Measurements from ENCODE around the gene SPNS3. TPM values are rescaled to one million over a fixed set of nuclear protein-coding genes. Genes with fewer than 3 reads are reported as not detected.

The SPNS3 gene
- total RNA-seq, 2 donors from 2014 or later: 4.4 to 8.7 TPM

DNA sequence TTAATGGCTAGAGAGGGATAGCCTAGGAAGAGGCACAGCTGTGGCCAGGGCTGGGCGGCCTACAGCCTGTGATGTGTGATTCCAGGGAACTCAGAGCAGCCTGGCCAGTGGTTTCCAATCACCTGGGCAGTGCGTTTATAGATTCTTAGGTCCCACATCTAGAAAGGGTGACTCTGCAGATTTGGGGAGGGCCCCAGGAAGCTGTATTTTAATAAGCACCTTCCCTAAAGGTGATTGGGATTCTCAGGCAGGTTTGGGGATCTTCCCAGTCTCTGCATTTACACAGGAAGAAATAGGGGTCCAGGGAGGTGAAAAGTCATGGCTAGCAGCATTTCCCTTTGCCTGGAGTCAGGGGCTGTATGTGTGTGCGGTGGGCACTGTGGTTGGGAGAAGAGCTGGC is 74.5 kb downstream of the SPNS3 start:
- Mint-ChIP-seq H3K9me3 (no peaks in the 10 kb centered on the region), H3K36me3 (no peaks in the 10 kb centered on the region), H3K27ac (peak overlapping the region in 1 of 2 donors; percentile 39)
- no peak for ATAC-seq
- DNase-seq (ENCODE audit: low spot score in 2 of 2): no peak

DNA sequence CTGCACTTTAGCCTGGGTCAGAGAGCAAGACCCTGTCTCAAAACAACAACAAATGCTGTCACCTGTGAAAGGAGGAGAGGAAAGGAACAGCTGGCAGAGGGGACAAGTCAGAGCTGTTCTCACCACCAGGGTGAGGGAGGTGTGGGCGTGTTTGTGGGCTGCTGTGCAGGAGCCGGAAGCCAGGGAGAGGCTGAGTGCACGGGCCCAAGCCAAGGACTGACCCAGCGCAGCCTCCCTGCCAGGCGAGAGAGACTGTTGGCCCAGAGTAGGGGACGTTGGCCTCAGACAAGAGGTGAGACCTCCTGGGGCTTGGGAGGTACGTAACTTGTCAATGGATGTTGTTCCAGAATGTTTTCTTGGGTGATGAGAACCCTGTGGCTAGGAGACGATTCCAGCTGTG is 75.7 kb downstream of the SPNS3 start:
- no peaks in the 10 kb centered on the region for H3K9me3 Mint-ChIP-seq
- H3K27ac Mint-ChIP-seq: peak overlapping the region in 1 of 2 donors; percentile 39
- ATAC-seq (peak; percentile 73 to 77), DNase-seq (ENCODE audit: low spot score in 2 of 2) (no peak)
- no peaks in the 10 kb centered on the region for H3K36me3 Mint-ChIP-seq

DNA sequence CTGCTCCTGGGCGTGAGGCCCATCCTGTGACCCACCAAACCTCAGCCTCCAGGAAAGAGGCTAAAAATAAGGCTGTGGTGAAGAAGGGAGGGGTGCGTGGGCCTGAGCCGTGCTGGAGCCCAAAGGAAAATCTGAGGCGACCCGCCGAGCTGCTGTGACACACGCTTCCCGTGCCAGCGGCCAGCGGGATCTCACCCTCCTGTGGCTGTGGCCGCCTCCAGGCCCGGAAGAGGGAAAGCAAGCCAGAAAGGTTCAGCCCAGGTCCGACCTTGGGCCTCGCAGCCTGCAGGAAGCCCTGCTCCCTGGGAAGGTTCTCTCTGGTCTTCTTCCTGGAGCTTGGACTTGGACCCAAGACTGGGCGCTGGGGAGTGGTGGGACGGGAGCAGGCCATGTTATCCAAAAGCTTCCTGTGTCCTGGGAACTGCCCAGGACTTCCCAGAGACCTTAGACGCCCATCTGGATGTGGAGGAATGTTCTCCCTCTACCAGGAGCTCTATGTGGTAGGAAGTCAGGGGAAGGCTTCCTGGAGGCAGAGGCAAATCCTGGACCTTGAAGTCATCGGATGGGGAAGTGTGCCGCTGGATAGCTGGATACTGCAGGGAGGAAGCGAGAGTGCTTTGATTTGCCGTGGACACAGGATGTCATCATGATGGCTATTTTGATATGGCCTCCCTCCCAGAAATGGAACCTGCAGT is 76.3 kb downstream of the SPNS3 start:
- Mint-ChIP-seq H3K27ac (peak overlapping the region in 1 of 2 donors; percentile 39), H3K9me3 (no peaks in the 10 kb centered on the region), H3K36me3 (no peaks in the 10 kb centered on the region)
- ATAC-seq (peak in 1 of 2 donors; percentile 33), DNase-seq (ENCODE audit: low spot score in 2 of 2) (no peak)

DNA sequence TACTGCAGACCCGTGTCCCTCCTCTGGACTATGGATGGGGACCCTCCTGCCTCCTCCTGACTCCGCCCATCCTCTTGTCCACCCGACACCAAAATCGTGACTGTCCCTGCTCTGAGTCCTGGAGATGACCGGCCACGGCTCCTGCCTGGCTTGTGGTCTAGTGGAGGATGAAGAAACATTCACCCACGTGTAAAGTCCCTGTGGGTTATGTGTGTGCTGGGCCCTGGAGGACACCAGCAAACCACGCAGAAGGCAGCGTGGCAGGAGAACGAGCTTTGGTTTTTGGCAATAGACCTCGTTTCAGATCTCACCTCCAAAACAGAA is 76.8 kb downstream of the SPNS3 start:
- no peaks in the 10 kb centered on the region for H3K36me3 Mint-ChIP-seq
- ATAC-seq (no peak), DNase-seq (ENCODE audit: low spot score in 2 of 2) (no peak)
- H3K27ac Mint-ChIP-seq: no peak overlapping the region
- H3K9me3 Mint-ChIP-seq: no peaks in the 10 kb centered on the region

DNA sequence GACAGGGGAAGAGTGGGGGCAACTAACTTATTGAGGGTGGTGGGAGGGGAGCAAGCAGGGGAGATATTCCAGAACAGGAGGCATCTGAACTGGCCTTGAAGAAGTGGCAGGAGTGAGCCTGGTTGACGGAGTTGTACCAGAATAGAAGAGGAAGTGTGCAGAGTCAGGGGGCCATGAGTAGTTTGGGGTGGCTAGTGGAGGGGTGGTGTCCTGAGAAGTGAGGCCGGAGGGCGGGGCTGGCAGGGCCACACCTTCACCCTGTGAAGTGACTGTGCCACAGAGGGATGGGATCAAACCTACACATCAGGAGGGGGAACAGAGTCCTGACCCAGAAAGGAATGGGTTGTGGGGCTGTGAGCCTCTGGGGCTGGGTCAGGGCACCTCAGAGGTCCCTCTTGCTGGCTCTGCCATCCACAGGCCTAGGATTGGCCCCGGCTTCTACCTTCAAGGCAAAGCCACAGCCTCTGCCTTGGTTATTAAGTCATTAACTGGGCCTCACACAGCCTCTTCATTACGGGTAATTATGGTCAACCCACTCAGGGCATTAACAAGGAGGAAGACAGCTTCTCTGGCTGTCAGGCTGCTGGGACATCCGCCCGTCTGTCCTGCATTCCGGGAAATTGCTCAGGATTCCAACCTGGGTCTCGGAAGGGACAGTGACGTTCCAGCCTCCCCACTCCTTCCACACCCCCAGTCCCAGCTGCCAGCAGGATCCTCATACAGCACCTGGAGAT is 77.6 kb downstream of the SPNS3 start:
- H3K36me3 Mint-ChIP-seq: no peaks in the 10 kb centered on the region
- no peak for DNase-seq (ENCODE audit: low spot score in 2 of 2)
- no peaks in the 10 kb centered on the region for H3K9me3 Mint-ChIP-seq
- no peak for ATAC-seq
- H3K27ac Mint-ChIP-seq: no peak overlapping the region

DNA sequence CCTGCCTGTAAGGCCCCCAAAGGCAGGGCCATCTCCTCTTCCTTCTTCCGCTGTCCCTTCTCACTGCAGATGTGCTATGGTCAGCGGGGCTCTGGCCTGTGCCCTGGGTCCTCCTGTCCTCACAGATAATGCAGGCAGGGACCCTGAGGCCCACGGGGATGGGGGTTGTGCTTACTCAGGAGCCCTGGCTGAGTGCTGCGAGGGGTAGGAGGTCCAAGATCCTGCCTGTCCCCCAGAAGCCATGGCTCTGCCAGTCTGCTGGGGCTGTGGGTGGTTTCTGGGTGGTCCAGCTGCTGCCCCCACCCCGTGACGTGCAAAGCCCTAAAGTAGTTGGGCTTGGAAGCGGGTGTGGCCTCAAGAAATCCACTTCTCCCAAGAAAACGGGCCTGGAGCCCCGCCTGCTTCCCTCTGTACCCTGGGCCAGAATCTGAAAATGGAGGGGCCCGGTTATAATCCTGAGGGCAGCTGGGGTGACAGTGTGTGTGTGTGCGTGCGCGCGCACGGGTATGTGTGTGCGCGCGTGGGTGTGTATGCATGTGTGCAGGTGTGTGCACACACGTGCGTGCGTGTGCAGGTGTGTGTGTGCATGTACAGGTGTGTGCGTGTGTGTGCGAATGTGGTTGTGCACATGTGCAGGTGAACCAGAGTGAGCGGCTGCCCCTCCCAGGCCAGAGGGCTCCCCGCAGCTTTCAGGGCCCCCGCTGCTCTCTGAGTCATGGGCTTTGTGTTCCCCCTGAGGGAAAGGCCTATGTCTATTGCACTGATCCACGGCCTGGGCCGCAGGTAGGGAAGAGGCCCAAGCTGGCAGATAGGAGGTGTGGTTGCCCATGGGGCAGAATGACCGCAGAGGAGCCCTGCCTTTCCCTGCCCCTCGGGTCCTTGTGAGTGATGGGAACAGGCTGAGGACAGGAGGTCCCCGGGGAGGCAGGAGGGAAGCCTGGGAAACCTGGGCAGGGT is 78.7 kb downstream of the SPNS3 start:
- Mint-ChIP-seq H3K36me3 (no peaks in the 10 kb centered on the region), H3K27ac (peak overlapping the region in 1 of 2 donors; percentile 55), H3K9me3 (no peaks in the 10 kb centered on the region)
- DNase-seq (ENCODE audit: low spot score in 2 of 2) (no peak), ATAC-seq (no peak)

DNA sequence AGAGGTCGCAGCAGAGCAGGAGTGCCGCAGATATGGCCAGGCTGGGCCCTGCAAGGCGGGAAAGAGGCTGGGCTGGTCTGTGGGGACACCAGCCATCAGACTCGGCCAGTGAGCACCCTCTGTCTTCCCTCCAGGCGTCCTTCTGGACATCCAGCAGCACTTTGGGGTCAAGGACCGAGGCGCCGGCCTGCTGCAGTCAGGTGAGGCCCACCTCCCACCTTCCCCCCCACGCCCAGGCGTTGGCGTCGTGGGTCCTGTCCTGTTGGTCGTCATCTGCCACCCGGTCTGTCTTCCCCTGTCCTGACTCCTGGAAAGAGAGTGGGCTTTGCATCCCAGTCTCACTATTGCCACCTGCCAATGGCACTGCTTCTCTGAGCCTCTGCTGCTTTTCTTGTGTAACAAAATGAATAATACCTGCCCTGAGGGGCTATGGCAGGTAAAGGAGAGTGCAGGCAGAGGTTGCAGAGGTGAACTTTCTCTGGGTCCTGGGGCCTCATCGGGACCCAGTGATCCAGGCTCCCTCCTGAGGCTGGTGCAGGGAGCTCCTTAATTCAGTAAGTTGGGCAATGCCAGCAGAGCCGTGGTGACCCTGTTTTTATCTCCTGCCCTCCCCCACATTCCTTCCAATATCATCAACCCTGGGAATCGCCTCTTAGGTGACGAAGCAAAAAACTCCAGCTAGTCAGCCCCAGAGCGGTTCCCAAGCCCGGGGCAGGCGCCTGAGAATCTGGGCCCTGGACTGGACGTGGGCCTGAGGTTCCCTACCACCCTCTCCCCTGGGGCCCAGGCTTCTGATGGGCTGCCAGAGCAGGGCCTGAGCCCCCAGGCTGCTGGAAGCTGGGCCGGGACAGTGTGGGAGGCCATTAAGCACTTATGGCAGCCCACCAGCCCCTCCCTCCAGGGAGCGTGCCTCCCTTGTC is 79.6 kb downstream of the SPNS3 start:
- Mint-ChIP-seq H3K9me3 (no peaks in the 10 kb centered on the region), H3K36me3 (no peaks in the 10 kb centered on the region), H3K27ac (no peak overlapping the region)
- ATAC-seq (no peak), DNase-seq (ENCODE audit: low spot score in 2 of 2) (no peak)

DNA sequence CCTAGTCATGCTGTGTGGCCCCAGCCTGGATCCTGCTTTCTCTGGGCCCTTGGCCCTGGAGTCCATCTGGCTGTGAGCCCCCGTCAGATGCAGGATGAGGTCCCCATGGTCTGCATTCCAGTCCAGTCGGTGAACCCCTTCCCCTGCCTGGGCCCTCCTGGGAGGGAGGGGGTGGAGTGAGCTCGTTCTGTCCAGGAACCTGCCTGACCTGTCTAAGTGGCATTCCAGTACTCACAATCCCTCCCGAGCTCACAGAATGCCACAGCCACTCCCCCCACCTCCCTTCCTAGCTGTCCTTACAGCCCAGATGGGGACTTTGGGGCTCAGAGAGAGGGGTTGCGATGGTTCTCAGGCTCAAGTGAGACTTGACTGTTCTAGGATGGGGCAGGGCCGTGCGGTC is 80.5 kb downstream of the SPNS3 start:
- ATAC-seq (no peak), DNase-seq (ENCODE audit: low spot score in 2 of 2) (no peak)
- Mint-ChIP-seq H3K36me3 (no peaks in the 10 kb centered on the region), H3K27ac (no peak overlapping the region), H3K9me3 (no peaks in the 10 kb centered on the region)

DNA sequence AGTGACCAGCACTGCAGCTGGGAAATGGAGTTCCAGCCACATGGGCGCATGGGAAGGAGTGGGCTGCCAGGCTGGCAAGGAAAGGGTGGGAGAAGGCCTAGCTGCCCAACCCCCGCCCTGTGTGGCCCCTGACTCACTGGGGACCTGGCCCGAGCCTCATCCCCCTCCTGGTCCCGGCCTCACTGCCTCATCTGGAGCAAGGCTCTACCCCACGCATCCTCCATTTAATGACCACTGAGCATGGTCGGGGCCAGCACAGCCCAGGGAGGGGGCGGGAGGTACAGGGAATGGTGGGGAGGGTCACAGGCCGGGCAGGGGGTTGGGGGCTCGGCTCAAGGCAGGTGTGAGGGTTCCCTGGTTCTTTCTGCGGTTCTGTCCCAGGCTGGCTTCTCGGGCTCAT is 81.0 kb downstream of the SPNS3 start:
- DNase-seq (ENCODE audit: low spot score in 2 of 2) (no peak), ATAC-seq (no peak)
- no peak overlapping the region for H3K27ac Mint-ChIP-seq
- no peaks in the 10 kb centered on the region for H3K36me3 Mint-ChIP-seq
- H3K9me3 Mint-ChIP-seq: no peaks in the 10 kb centered on the region

DNA sequence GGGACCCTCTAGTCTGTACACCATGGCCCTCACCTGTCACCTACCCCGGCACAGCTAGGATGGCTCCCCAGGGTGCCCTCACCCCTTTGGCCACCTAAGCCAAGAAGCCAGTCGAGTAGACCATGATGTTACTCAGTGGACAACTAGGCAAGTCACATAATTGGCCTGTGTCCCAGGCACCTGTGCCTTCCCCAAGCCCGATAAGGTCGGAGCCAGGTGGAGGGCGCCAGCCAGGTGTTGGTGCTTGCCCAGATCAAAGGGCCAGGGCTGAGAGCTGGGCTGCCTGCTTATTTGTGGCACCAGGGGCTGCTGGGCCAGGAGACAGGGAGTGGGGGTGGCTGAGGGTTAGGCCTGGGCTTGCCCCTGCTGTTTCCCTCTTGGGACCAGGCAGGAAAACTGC is 81.8 kb downstream of the SPNS3 start:
- no peaks in the 10 kb centered on the region for H3K9me3 Mint-ChIP-seq
- H3K36me3 Mint-ChIP-seq: no peaks in the 10 kb centered on the region
- ATAC-seq: no peak

DNA sequence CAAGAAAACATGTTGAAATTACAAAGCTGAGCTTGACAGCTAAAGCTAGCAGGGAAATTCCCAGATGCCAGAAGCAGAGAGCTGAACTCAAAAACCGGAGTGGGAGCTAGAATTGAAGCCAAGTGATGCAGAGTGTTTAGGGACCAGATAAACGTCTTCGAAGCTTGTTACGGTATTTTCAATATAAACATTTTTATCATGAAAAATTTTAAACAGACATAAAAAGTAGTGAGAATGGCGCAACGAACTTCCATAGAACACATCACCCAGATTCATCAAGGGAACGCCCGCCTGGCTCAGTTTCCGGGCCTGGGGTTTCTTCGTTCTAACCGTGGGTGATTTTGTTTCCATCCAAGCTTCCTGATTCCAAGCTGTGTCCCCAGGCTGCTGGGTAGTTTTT is 83.0 kb downstream of the SPNS3 start:
- no peak for ATAC-seq
- no peaks in the 10 kb centered on the region for H3K36me3 Mint-ChIP-seq
- no peak overlapping the region for H3K27ac Mint-ChIP-seq
- no peak for DNase-seq (ENCODE audit: low spot score in 2 of 2)
- H3K9me3 Mint-ChIP-seq: no peaks in the 10 kb centered on the region

More for the DNA sequence above, 81.8 kb downstream of the SPNS3 start:
- H3K27ac Mint-ChIP-seq: no peak overlapping the region
- no peak for DNase-seq (ENCODE audit: low spot score in 2 of 2)

DNA sequence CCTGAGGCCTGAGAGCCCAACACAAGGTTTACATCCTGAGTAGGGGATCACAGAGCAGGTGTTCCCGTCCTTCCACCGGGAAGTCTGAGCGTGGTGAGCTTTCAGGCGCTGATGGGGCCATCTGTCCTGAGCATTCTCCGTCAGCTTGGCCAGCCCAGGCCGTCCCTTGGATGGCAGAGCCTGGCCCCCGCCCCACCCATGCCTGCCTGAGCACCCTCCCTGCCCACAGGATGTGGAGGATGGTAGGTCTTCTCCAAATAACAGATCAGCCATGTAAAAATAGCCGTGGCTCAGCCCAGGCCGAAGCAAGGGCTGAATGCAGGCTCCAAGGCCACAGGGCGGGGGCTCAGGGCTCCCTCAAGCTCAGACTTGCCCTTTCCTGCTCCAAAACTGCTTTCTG is 85.2 kb downstream of the SPNS3 start:
- ATAC-seq: no peak
- no peaks in the 10 kb centered on the region for H3K9me3 Mint-ChIP-seq
- H3K36me3 Mint-ChIP-seq: no peaks in the 10 kb centered on the region
- no peak overlapping the region for H3K27ac Mint-ChIP-seq
- no peak for DNase-seq (ENCODE audit: low spot score in 2 of 2)

DNA sequence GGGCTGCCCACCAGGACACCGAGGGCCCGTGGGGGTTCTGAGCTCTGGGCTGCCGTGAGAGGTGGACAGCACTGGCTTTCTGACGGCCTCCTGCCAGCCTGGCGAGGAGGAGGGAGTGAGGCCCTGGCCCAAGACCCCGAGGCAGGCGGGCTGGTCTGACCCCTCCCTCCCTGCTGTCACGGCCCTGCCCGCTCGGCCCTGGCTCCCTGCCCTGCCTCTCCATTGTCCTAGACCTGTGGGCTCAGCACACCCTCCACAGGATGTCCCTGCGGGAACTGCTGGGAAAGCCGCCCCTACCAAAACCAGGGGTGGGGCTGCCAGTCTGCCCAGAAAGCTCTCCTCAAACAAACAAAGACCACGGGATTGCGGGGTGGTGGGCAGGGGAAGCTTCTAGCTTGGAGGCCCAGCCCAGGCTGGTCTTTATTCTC is 85.6 kb downstream of the SPNS3 start:
- H3K27ac Mint-ChIP-seq: no peak overlapping the region
- ATAC-seq: no peak
- no peaks in the 10 kb centered on the region for H3K9me3 Mint-ChIP-seq
- no peaks in the 10 kb centered on the region for H3K36me3 Mint-ChIP-seq
- no peak for DNase-seq (ENCODE audit: low spot score in 2 of 2)

DNA sequence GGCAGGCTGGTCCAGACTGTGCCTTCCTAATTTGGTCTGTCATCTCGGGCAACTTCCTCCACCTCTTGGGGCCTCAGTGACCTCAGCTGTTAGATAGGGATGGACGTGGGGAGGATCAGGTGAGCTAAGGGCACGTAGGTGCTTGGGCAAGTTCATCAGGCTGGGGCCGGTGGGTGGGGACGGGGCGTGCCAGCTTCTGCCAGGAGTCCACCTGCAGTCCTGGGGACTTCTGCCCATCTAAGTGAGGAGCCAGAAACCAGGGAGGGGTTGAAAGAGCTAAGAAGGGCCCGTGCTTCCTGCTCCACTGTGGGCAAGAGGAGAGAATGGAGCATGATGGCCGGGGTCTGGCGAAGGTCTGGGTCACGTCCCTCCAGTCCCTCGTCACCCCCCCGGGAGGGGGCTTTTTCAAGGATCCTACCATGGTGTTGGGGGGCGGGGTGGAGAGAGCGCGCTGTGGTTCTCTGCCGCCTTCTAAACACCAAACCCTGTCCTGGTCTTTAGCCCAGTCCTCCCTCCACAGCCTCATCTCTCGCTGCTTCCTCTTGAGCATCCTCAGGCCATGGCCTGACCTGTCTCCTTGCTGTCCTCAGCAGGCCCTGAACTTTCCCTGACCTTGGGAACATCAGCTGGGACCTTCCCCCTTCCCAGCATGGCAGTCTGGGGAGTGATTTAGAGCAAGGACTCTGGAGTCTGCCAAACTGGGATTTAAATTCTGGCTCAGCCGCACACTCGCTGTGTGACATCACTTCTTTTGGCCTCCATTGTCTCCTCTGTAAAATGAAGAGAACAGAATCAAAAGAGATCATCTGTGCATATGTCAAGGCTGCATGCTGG is 86.5 kb downstream of the SPNS3 start:
- Mint-ChIP-seq H3K36me3 (no peaks in the 10 kb centered on the region), H3K9me3 (no peaks in the 10 kb centered on the region), H3K27ac (peak overlapping the region in 1 of 2 donors; percentile 50)
- ATAC-seq: no peak
- no peak for DNase-seq (ENCODE audit: low spot score in 2 of 2)

DNA sequence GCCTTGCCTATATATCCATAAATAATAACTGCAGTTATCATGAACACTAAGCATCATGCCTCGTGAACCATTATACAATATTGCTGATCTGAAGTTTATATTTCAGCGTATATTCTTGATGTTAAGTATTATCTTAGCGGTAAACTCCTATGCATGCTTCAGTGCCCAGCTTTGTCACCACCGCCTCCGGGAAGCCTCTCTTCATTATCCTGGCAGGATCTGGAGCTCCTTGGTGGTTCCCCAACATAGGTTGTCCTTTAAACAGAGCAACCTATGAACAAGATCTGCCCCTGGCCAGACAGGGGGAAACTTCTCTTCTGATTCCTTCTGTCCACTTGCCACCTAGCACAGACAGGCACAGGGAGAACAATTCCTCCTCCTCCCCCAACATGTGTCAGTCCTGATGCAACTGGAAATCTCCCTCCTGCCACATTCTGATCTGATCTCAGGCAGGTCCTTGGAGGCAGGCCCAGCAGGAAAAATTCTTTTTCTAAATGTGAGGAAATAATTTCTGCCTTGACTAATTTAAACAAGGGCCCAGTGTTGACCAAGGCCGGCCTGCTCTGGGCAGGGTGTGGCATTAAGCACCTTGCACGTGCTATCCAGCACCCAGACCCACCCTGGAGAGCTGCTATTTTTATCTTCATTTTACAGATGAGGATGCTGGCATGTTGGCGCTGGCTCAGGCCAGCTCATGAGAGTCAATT is 87.3 kb downstream of the SPNS3 start:
- Mint-ChIP-seq H3K27ac (peak overlapping the region in 1 of 2 donors; percentile 65), H3K36me3 (no peaks in the 10 kb centered on the region), H3K9me3 (no peaks in the 10 kb centered on the region)
- ATAC-seq (no peak), DNase-seq (ENCODE audit: low spot score in 2 of 2) (no peak)
